Chondrocyte (in vitro differentiated cells): ENCODE results near the gene LYRM4. TPM values are rescaled to one million over a fixed set of nuclear protein-coding genes. Genes with fewer than 3 reads are reported as not detected.
A peak's percentile ranks its signal among the peaks of the same experiment; 100 is the strongest.

Experiments
- DNase-seq: peaks from one replicate; pipeline ENCODE4 v3.0.0; 2021; ENCODE audit warnings: mixed read lengths, low spot score
- H3K27ac Mint-ChIP-seq: one replicate; pipeline ENCODE4 v1.8.0; 2021; ENCODE audit warnings: mild to moderate bottlenecking, moderate library complexity, mixed read lengths; ENCODE audit not compliant: unreplicated experiment
- H3K27me3 Mint-ChIP-seq: 2 replicates; pipeline ENCODE4 v1.8.0; 2021; ENCODE audit warnings: low read depth, mixed read lengths
- H3K36me3 Mint-ChIP-seq: 2 replicates; pipeline ENCODE4 v1.8.0; 2021; ENCODE audit warnings: low read depth, mixed read lengths
- H3K4me1 Mint-ChIP-seq: 2 replicates; pipeline ENCODE4 v1.8.0; 2021; ENCODE audit warnings: low read depth, mild to moderate bottlenecking, mixed read lengths
- H3K4me3 Mint-ChIP-seq: one replicate; pipeline ENCODE4 v1.8.0; 2021; ENCODE audit warnings: mild to moderate bottlenecking, moderate library complexity, mixed read lengths; ENCODE audit not compliant: unreplicated experiment
- H3K9me3 Mint-ChIP-seq: 2 replicates; pipeline ENCODE4 v1.8.0; 2021; ENCODE audit warnings: low read depth, mixed read lengths
- CTCF ChIP-seq: fragments of 200-600 bp; sonication (generic); IDR thresholded peaks from 2 replicates; pipeline ENCODE4 v1.5.0; 2021; ENCODE audit warnings: antibody characterized with exemption, mild to moderate bottlenecking, moderate library complexity
- total RNA-seq: library from RNA; stranded (reverse); gene quantifications from 3 replicates; pipeline ENCODE4 v1.2.1, GENCODE V29; 2021

Gene LYRM4
- total RNA-seq, 1 donor from 2014 or later, result 18.0 TPM

DNA sequence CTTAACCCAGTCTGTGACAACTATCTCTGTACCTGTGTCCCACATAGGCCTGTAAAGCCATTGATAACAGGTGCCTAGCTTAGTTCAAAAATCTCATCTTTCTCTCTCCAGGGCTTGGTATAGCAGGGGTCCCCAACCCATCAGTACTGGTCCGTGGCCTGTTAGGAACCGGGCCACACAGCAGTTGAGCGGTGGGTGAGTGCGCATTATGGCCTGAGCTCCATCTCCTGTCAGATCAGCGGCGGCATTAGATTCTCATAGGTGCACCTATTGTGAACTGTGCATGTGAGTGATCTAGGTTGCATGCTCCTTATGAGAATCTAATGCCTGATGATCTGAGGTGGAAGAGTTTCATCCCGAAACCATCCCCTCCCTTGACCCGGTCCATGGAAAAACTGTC, 3.4 kb downstream of the LYRM4 start:
- H3K4me3 Mint-ChIP-seq, result no peak overlapping the region
- H3K9me3 Mint-ChIP-seq, result no peaks in the 10 kb centered on the region
- H3K36me3 Mint-ChIP-seq, result peaks cover 11% of the 10 kb centered on the region
- TF ChIP-seq CTCF, result no peak
- peaks cover 17% of the 10 kb centered on the region for H3K4me1 Mint-ChIP-seq
- no peaks in the 10 kb centered on the region for H3K27me3 Mint-ChIP-seq
- no peak overlapping the region for H3K27ac Mint-ChIP-seq
- no peak for DNase-seq

GRCh38 chr6:5256952-5257351, 3.8 kb downstream of the LYRM4 start:
- H3K4me1 Mint-ChIP-seq, result peaks cover 13% of the 10 kb centered on the region
- H3K9me3 Mint-ChIP-seq, result no peaks in the 10 kb centered on the region
- no peak for TF ChIP-seq CTCF
- DNase-seq, result no peak
- peaks cover 14% of the 10 kb centered on the region for H3K36me3 Mint-ChIP-seq
- H3K4me3 Mint-ChIP-seq, result no peak overlapping the region
- no peaks in the 10 kb centered on the region for H3K27me3 Mint-ChIP-seq
- H3K27ac Mint-ChIP-seq, result no peak overlapping the region

DNA sequence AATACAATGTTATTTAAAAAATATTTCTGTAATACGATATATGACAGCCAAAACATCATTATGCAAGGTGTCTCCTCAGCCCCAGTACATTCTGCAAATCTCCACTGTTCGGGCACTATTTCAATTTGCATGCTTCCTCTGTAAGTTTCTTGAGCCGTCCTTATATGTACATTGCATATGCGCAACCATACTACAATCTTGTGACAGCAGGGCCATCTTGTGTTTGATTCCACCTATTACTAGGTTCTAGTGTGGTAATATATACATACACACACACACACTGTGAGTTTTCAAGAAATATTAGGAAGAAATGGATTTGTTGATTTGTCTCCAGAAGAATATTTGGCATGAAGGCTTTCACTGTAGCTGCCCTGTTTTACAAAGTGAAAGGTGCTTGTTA, 9.8 kb downstream of the LYRM4 start:
- Mint-ChIP-seq H3K4me3 (no peak overlapping the region), H3K27me3 (no peaks in the 10 kb centered on the region), H3K4me1 (peaks cover 11% of the 10 kb centered on the region), H3K36me3 (peaks cover 11% of the 10 kb centered on the region), H3K9me3 (peaks cover 6% of the 10 kb centered on the region), H3K27ac (no peak overlapping the region)
- TF ChIP-seq CTCF, result peak; percentile 43
- DNase-seq, result no peak

DNA sequence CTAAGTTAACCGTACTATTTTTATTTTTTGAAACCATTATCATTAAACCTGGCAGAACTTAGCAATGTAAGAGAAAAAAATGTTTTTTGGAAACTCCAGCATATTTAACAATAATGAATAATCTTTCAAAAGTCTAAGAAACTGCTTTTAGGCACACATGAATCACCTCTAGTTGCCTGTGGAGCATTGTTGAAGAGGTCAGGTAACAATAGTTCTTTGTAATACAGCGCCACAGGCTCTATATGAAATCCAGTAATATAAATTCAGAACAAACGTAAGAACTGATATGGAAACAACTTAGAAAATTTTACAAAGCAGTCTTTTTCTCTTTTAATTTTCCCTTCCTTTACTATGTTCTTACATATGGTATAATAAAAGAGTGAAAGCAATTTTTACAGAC, 10.3 kb downstream of the LYRM4 start:
- H3K4me1 Mint-ChIP-seq, result peaks cover 11% of the 10 kb centered on the region
- H3K27ac Mint-ChIP-seq, result no peak overlapping the region
- peaks cover 11% of the 10 kb centered on the region for H3K36me3 Mint-ChIP-seq
- TF ChIP-seq CTCF, result no peak
- H3K9me3 Mint-ChIP-seq, result peaks cover 6% of the 10 kb centered on the region
- H3K27me3 Mint-ChIP-seq, result no peaks in the 10 kb centered on the region
- no peak overlapping the region for H3K4me3 Mint-ChIP-seq
- DNase-seq, result no peak

DNA sequence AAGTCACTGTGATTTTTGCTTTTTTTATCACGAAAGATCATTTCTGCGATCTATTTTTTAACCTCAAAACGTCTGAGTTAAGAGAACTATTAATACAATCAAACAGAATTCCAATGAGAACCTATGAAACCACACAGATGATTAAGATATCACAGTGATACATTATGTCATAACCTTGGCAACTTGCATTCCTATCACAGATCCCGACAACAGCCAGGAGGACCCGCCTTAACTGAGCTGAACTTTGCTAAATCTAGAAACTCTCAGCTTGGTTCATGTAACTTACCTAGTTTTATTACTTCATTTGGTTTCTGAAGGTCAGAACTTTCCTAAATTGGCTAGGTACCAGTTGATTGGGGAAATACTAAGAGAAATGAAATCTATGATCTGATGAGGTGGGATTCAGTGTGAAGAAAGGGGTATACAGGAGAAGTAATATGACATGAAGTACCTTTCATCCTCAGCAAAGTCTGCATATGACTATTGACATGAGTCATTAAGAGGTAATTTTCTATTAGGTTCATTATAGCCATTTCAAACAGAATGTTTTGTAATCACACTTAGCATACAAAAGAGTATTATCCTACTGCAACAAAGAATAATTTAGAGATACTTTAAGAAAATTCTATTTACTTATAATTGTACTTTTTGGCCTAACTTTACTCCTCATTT, 11.2 kb downstream of the LYRM4 start:
- H3K4me1 Mint-ChIP-seq, result peaks cover 11% of the 10 kb centered on the region
- H3K27me3 Mint-ChIP-seq, result no peaks in the 10 kb centered on the region
- no peak overlapping the region for H3K27ac Mint-ChIP-seq
- H3K4me3 Mint-ChIP-seq, result no peak overlapping the region
- peaks cover 8% of the 10 kb centered on the region for H3K36me3 Mint-ChIP-seq
- no peak for TF ChIP-seq CTCF
- peaks cover 6% of the 10 kb centered on the region for H3K9me3 Mint-ChIP-seq
- DNase-seq, result no peak
